ENCODE data around the gene HRK.

HRK gene

GRCh38 chr12:116808113-116809105, 72.8 kb downstream of the HRK start:
- H3K9me3 ChIP-seq (ENCODE audit: control insufficient read depth, low read length) = no peaks in the 10 kb centered on the region
- no peaks in the 10 kb centered on the region for H3K36me3 ChIP-seq (ENCODE audit: control insufficient read depth, insufficient read depth, low read length, severe bottlenecking)
- DNase-seq (ENCODE audit: low read depth) = no peak
- no peak overlapping the region for H3K9ac ChIP-seq (ENCODE audit: low read length)
- H3K27me3 ChIP-seq (replicated peaks; ENCODE audit: control insufficient read depth, insufficient read depth, low read length) = peaks cover 4% of the 10 kb centered on the region
- no peaks in the 10 kb centered on the region for H3K4me1 ChIP-seq (ENCODE audit: control insufficient read depth, insufficient read depth, low read length)
- no peak overlapping the region for H3K4me3 ChIP-seq (ENCODE audit: low read length)

GRCh38 chr12:116807546-116807945, 73.7 kb downstream of the HRK start:
- Histone ChIP-seq H3K4me1 (ENCODE audit: control insufficient read depth, insufficient read depth, low read length) (no peaks in the 10 kb centered on the region), H3K4me3 (ENCODE audit: low read length) (no peak overlapping the region), H3K27me3 (replicated peaks; ENCODE audit: control insufficient read depth, insufficient read depth, low read length) (peaks cover 4% of the 10 kb centered on the region), H3K9ac (ENCODE audit: low read length) (no peak overlapping the region), H3K9me3 (ENCODE audit: control insufficient read depth, low read length) (no peaks in the 10 kb centered on the region), H3K36me3 (ENCODE audit: control insufficient read depth, insufficient read depth, low read length, severe bottlenecking) (no peaks in the 10 kb centered on the region)
- DNase-seq (ENCODE audit: low read depth) = no peak

GRCh38 chr12:116806845-116807440, 74.3 kb downstream of the HRK start:
- Histone ChIP-seq H3K9me3 (ENCODE audit: control insufficient read depth, low read length) (no peaks in the 10 kb centered on the region), H3K36me3 (ENCODE audit: control insufficient read depth, insufficient read depth, low read length, severe bottlenecking) (no peaks in the 10 kb centered on the region), H3K27me3 (replicated peaks; ENCODE audit: control insufficient read depth, insufficient read depth, low read length) (peaks cover 4% of the 10 kb centered on the region), H3K4me3 (ENCODE audit: low read length) (no peak overlapping the region), H3K4me1 (ENCODE audit: control insufficient read depth, insufficient read depth, low read length) (no peaks in the 10 kb centered on the region), H3K9ac (ENCODE audit: low read length) (no peak overlapping the region)
- no peak for DNase-seq (ENCODE audit: low read depth)
